GM12878 (cell line): ENCODE data around the gene CNOT2. TPM values are rescaled to one million over a fixed set of nuclear protein-coding genes. Genes with fewer than 3 reads are reported as not detected.

Experiments used
- ATAC-seq: fragments of 200-7000 bp; cut with Tn5 transposase; 3 replicates; pipeline ENCODE4 v1.9.1; 2020; ENCODE audit warnings: mild to moderate bottlenecking, moderate library complexity
- BruUV-seq: library from RNA; stranded (reverse); fragments of 400-500 nt; replicated peaks from 2 replicates; lab custom pipeline; 2021; lab: Mats Ljungman, UMichigan
- CTCF ChIA-PET: fragments of 300-600 bp; sonication (Branson Sonifier 250); formaldehyde crosslinking; extraction: SDS; loops from one replicate; lab custom pipeline; 2021; ENCODE audit warnings: inconsistent platforms; lab: Yijun Ruan, JAX
- POLR2A ChIA-PET: fragments of 350-600 bp; formaldehyde crosslinking; extraction: SDS; loops from one replicate; lab custom pipeline; 2021; ENCODE audit warnings: inconsistent platforms; lab: Charles Lee
- RAD21 ChIA-PET: fragments of 300-600 bp; sonication (Branson Sonifier 250); formaldehyde crosslinking; loops from one replicate; lab custom pipeline; 2023; ENCODE audit warnings: antibody characterized with exemption; ENCODE audit not compliant: unreplicated experiment; lab: Charles Lee
- SMC1A ChIA-PET: fragments of 300-600 bp; sonication (Branson Sonifier 250); formaldehyde crosslinking; loops from one replicate; lab custom pipeline; 2023; ENCODE audit not compliant: unreplicated experiment, uncharacterized antibody; lab: Charles Lee
- DNase-seq: peaks from one replicate; pipeline ENCODE4 v3.0.0-alpha.2; 2011; ENCODE audit warnings: low read depth, low spot score
- FAIRE-seq: peaks from 3 replicates; lab custom pipeline; 2011; peaks lifted over from hg19 to GRCh38; lab: Jason Lieb, UNC
- H2AFZ ChIP-seq: 2 replicates; pipeline ENCODE4 v1.6.0; 2011; ENCODE audit warnings: low read depth, low read length, control low read depth; ENCODE audit not compliant: control insufficient read depth
- H3K27ac ChIP-seq: 2 replicates; pipeline ENCODE4 v1.5.1; 2011; ENCODE audit warnings: control low read depth; ENCODE audit not compliant: control insufficient read depth, insufficient read depth
- H3K27me3 ChIP-seq, 2 experiments: replicated peaks in 1 of 2; 2 replicates each; pipeline versions ENCODE4 v1.6.0 to v1.6.1; 2011; ENCODE audit warnings: low read length in 1 of 2; ENCODE audit not compliant: control insufficient read depth in 2 of 2, insufficient read depth in 2 of 2
- H3K36me3 ChIP-seq, 2 experiments: 2 replicates each; pipeline ENCODE4 v1.5.1; 2011; ENCODE audit warnings: low read length in 1 of 2; ENCODE audit not compliant: control insufficient read depth in 2 of 2, insufficient read depth in 2 of 2
- H3K4me1 ChIP-seq: 2 replicates; pipeline ENCODE4 v1.6.1; 2011; ENCODE audit warnings: mild to moderate bottlenecking, low read length, moderate library complexity, mixed read lengths; ENCODE audit not compliant: control insufficient read depth, insufficient read depth
- H3K4me2 ChIP-seq: 2 replicates; pipeline ENCODE4 v1.6.0; 2011; ENCODE audit warnings: control low read depth; ENCODE audit not compliant: control insufficient read depth, insufficient read depth
- H3K4me3 ChIP-seq: fragments of 200-600 bp; sonication (generic); 2 replicates; pipeline ENCODE4 v1.5.1; 2016
- H3K79me2 ChIP-seq: 2 replicates; pipeline ENCODE4 v1.6.0; 2011; ENCODE audit warnings: low read length; ENCODE audit not compliant: control insufficient read depth, insufficient read depth
- H3K9ac ChIP-seq: 2 replicates; pipeline ENCODE4 v1.8.0; 2011; ENCODE audit warnings: low read length, control low read depth, mixed read lengths; ENCODE audit not compliant: control insufficient read depth, insufficient read depth
- H3K9me3 ChIP-seq: replicated peaks from 3 replicates; pipeline ENCODE4 v1.5.1; 2011; ENCODE audit warnings: mild to moderate bottlenecking, low read length; ENCODE audit not compliant: control insufficient read depth, insufficient read depth
- H4K20me1 ChIP-seq: 2 replicates; pipeline ENCODE4 v1.6.0; 2011; ENCODE audit not compliant: control insufficient read depth, insufficient read depth
- BMI1 ChIP-seq: fragments of 450-650 bp; IDR thresholded peaks from 2 replicates; pipeline ENCODE4 v1.6.1; 2016; ENCODE audit warnings: mild to moderate bottlenecking, moderate library complexity, borderline replicate concordance
- CHD1 ChIP-seq: IDR thresholded peaks from 2 replicates; pipeline ENCODE4 v1.6.1; 2012; ENCODE audit warnings: low read depth, low read length, improper control_type of control experiment
- EED ChIP-seq: sonication (generic); IDR thresholded peaks from 2 replicates; pipeline ENCODE4 v1.6.1; 2016; ENCODE audit warnings: antibody characterized with exemption, low read depth
- GATAD2B ChIP-seq: fragments of 450-650 bp; conservative IDR thresholded peaks from 2 replicates; pipeline ENCODE4 v1.6.1; 2017; ENCODE audit warnings: low read depth, mild to moderate bottlenecking, moderate library complexity
- PAX8 ChIP-seq: fragments of 450-650 bp; IDR thresholded peaks from 2 replicates; pipeline ENCODE4 v1.6.1; 2017; ENCODE audit warnings: mild to moderate bottlenecking, moderate library complexity
- POLR2A ChIP-seq: IDR thresholded peaks from 2 replicates; pipeline ENCODE4 v1.6.1; 2011; ENCODE audit warnings: low read depth, mild to moderate bottlenecking, low read length
- POU2F2 ChIP-seq: IDR thresholded peaks from 3 replicates; pipeline ENCODE4 v1.6.1; 2011; ENCODE audit warnings: low read depth, mild to moderate bottlenecking, low read length, borderline replicate concordance
- RAD21 ChIP-seq: IDR thresholded peaks from 2 replicates; pipeline ENCODE4 v1.6.1; 2011; ENCODE audit warnings: mild to moderate bottlenecking, low read depth, low read length, moderate library complexity; ENCODE audit not compliant: insufficient read depth
- SUPT20H ChIP-seq: IDR thresholded peaks from 2 replicates; pipeline ENCODE4 v1.6.1; 2011; ENCODE audit warnings: low read depth, mild to moderate bottlenecking, low read length, moderate library complexity, borderline replicate concordance; ENCODE audit not compliant: control insufficient read depth
- ZBTB4 ChIP-seq: fragments of 450-650 bp; formaldehyde crosslinking; IDR thresholded peaks from 2 replicates; pipeline ENCODE4 v1.4.0; 2022; ENCODE audit warnings: mild to moderate bottlenecking, moderate library complexity
- WGBS: methylation state at CpG from one replicate; pipeline ENCODE4 v1.1.6; 2016; ENCODE audit warnings: low lambda C conversion rate; ENCODE audit not compliant: insufficient replicate concordance, insufficient coverage; ENCODE audit errors: missing lambda C conversion rate; 5-methylcytosine and 5-hydroxymethylcytosine counted together
- in situ Hi-C: fragments of 300-500 bp; cut with MboI; formaldehyde crosslinking; loops from 9 replicates; pipeline ENCODE4 v1.14.3; 2018; ENCODE audit warnings: mixed read lengths
- intact Hi-C: fragments of 100-400 bp; cut with micrococcal nuclease; formaldehyde crosslinking; loops from one replicate; pipeline ENCODE4 v1.14.2; 2022; ENCODE audit not compliant: unreplicated experiment
- polyA plus RNA-seq, 11 experiments: library from polyadenylated mRNA; depleted of rRNA in 4 of 11; unstranded in 6 of 11; stranded (reverse) in 5 of 11; fragments of >200 nt; fragmentation: Nextera tagmentation in 4 of 11; fragmentation: Illumina TruSeq in 1 of 11; extraction: Ambion mirVana in 4 of 11; extraction: Trizol in 1 of 11; gene quantifications; 1 replicate in 1 of 11; 2 replicates in 10 of 11; pipeline versions ENCODE4 v1.2.1 to v1.2.3, GENCODE V29; 2011 to 2016; ENCODE audit warnings: inconsistent platforms in 2 of 11, missing spikeins in 2 of 11, low read depth in 1 of 11
- total RNA-seq, 4 experiments: library from RNA; depleted of rRNA in 3 of 4; stranded (reverse); fragments of >200 nt in 3 of 4; fragmentation: Illumina TruSeq in 1 of 4; extraction: Trizol in 1 of 4; gene quantifications; 2 replicates each; pipeline versions ENCODE4 v1.2.1 to v1.2.3, GENCODE V29; 2013 to 2021
- TF ChIP-seq, protein P1 (sequence below): fragments of 450-650 bp; conservative IDR thresholded peaks from 2 replicates; pipeline ENCODE4 v1.6.1; 2017; ENCODE audit warnings: mild to moderate bottlenecking, moderate library complexity
- TF ChIP-seq, protein P2 (sequence below): IDR thresholded peaks from 2 replicates; pipeline ENCODE4 v1.6.1; 2011; ENCODE audit warnings: low read depth, mild to moderate bottlenecking, low read length, moderate library complexity, borderline replicate concordance; ENCODE audit errors: extremely low read depth
- TF ChIP-seq, protein P3 (sequence below): fragments of 150-350 bp; IDR thresholded peaks from 2 replicates; pipeline ENCODE4 v1.6.1; 2014; ENCODE audit warnings: mild to moderate bottlenecking, low read depth, low read length

Gene CNOT2
- total and polyA plus RNA-seq, 10 of the 15 experiments (the other 5 are each of a cell fraction or from before 2014, with no cell fraction given), result 37.9 to 127 (median 82.4) TPM

GRCh38 chr12:70354787-70355186, 111.6 kb downstream of the CNOT2 start:
- no peaks in the 10 kb centered on the region for H3K4me1 ChIP-seq
- H3K79me2 ChIP-seq, result no peaks in the 10 kb centered on the region
- BruUV-seq, result no TSS peak
- no peak overlapping the region for H3K27ac ChIP-seq
- SMC1A ChIA-PET, result interaction anchor here (0.7 to 1.1 kb wide), 2 partner anchors 15 to 17 kb away, joined by 3 read pairs; no protein-coding TSS in a partner anchor
- 83% methylated on average over 3 of the region's 3 CpGs for WGBS
- no peak for ATAC-seq
- intact Hi-C loops, result no loop called here
- H3K27me3 ChIP-seq, result no peaks in the 10 kb centered on the region
- H2AFZ ChIP-seq, result no peak overlapping the region
- H3K4me2 ChIP-seq, result no peak overlapping the region
- FAIRE-seq, result no peak
- H3K9me3 ChIP-seq, result no peaks in the 10 kb centered on the region
- H3K9ac ChIP-seq, result no peak overlapping the region
- CTCF ChIA-PET, result no interaction called here
- H4K20me1 ChIP-seq, result no peaks in the 10 kb centered on the region
- H3K4me3 ChIP-seq, result no peak overlapping the region
- in situ Hi-C loops, result no loop called here
- H3K36me3 ChIP-seq, result peaks cover 0 to 3% of the 10 kb centered on the region in 2 experiments; a peak in 1 of 4 replicates
- DNase-seq, result no peak
- POLR2A ChIA-PET, result no interaction called here
- RAD21 ChIA-PET, result no interaction called here
- TF ChIP-seq GATAD2B (no peak), ZBTB4 (CRISPR knock-in tag) (no peak), SUPT20H (no peak), EED (no peak), CHD1 (no peak), RAD21 (no peak), PAX8 (no peak), POLR2A (no peak), BMI1 (no peak), POU2F2 (no peak)
- TF ChIP-seq, protein P1, sequence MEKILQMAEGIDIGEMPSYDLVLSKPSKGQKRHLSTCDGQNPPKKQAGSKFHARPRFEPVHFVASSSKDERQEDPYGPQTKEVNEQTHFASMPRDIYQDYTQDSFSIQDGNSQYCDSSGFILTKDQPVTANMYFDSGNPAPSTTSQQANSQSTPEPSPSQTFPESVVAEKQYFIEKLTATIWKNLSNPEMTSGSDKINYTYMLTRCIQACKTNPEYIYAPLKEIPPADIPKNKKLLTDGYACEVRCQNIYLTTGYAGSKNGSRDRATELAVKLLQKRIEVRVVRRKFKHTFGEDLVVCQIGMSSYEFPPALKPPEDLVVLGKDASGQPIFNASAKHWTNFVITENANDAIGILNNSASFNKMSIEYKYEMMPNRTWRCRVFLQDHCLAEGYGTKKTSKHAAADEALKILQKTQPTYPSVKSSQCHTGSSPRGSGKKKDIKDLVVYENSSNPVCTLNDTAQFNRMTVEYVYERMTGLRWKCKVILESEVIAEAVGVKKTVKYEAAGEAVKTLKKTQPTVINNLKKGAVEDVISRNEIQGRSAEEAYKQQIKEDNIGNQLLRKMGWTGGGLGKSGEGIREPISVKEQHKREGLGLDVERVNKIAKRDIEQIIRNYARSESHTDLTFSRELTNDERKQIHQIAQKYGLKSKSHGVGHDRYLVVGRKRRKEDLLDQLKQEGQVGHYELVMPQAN, result no peak
- TF ChIP-seq, protein P2, sequence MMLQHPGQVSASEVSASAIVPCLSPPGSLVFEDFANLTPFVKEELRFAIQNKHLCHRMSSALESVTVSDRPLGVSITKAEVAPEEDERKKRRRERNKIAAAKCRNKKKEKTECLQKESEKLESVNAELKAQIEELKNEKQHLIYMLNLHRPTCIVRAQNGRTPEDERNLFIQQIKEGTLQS, result no peak
- TF ChIP-seq, protein P3, sequence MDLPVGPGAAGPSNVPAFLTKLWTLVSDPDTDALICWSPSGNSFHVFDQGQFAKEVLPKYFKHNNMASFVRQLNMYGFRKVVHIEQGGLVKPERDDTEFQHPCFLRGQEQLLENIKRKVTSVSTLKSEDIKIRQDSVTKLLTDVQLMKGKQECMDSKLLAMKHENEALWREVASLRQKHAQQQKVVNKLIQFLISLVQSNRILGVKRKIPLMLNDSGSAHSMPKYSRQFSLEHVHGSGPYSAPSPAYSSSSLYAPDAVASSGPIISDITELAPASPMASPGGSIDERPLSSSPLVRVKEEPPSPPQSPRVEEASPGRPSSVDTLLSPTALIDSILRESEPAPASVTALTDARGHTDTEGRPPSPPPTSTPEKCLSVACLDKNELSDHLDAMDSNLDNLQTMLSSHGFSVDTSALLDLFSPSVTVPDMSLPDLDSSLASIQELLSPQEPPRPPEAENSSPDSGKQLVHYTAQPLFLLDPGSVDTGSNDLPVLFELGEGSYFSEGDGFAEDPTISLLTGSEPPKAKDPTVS, result no peak
